ENCODE measurements around the gene LAMA1.

- TF ChIP-seq POLR2AphosphoS5 (IDR thresholded peaks at IDR 0.05; ENCODE audit: borderline replicate concordance, low read depth, low read length): no peak
- no peak for TF ChIP-seq EZH2 (IDR thresholded peaks at IDR 0.05)
Observed at GRCh38 chr18:7056026-7056425, 61.6 kb downstream of the LAMA1 start.
